HEK293 (cell line): ENCODE measurements around the gene PAX4.

Experiments
- BCL11A ChIP-seq: fragments of 450-650 bp; formaldehyde crosslinking; IDR thresholded peaks from 2 replicates; pipeline ENCODE4 v1.5.1; 2016; ENCODE audit warnings: low read depth, missing biosample characterization, missing genetic modification characterization
- CTCF ChIP-seq: fragments of 450-650 bp; formaldehyde crosslinking; IDR thresholded peaks from 2 replicates; pipeline ENCODE4 v1.5.1; 2016; ENCODE audit warnings: missing biosample characterization, missing genetic modification characterization
- GLI4 ChIP-seq: fragments of 450-650 bp; formaldehyde crosslinking; IDR thresholded peaks from 2 replicates; pipeline ENCODE4 v1.5.1; 2016; ENCODE audit warnings: missing biosample characterization, missing genetic modification characterization
- GLIS2 ChIP-seq: fragments of 450-650 bp; formaldehyde crosslinking; IDR thresholded peaks from 2 replicates; pipeline ENCODE4 v1.5.1; 2016; ENCODE audit warnings: missing biosample characterization, missing genetic modification characterization
- HIC1 ChIP-seq: fragments of 450-650 bp; formaldehyde crosslinking; IDR thresholded peaks from 2 replicates; pipeline ENCODE4 v1.5.1; 2016; ENCODE audit warnings: missing biosample characterization, missing genetic modification characterization
- HOXA7 ChIP-seq: sonication (generic); formaldehyde crosslinking; IDR thresholded peaks from 2 replicates; pipeline ENCODE4 v1.8.1; 2022; ENCODE audit warnings: missing genetic modification reagents, borderline replicate concordance
- KLF7 ChIP-seq: fragments of 450-650 bp; formaldehyde crosslinking; IDR thresholded peaks from 2 replicates; pipeline ENCODE4 v1.5.1; 2016; ENCODE audit warnings: missing biosample characterization, missing genetic modification characterization, borderline replicate concordance
- PRDM10 ChIP-seq: fragments of 450-650 bp; formaldehyde crosslinking; IDR thresholded peaks from 2 replicates; pipeline ENCODE4 v1.5.1; 2016; ENCODE audit warnings: missing biosample characterization, missing genetic modification characterization
- REST ChIP-seq: fragments of 450-650 bp; formaldehyde crosslinking; IDR thresholded peaks from 2 replicates; pipeline ENCODE4 v1.5.1; 2016; ENCODE audit warnings: missing biosample characterization, missing genetic modification characterization
- SP7 ChIP-seq: fragments of 450-650 bp; formaldehyde crosslinking; IDR thresholded peaks from 2 replicates; pipeline ENCODE4 v1.5.1; 2016; ENCODE audit warnings: missing biosample characterization, missing genetic modification characterization
- WT1 ChIP-seq: fragments of 450-650 bp; formaldehyde crosslinking; IDR thresholded peaks from 2 replicates; pipeline ENCODE4 v1.5.1; 2016; ENCODE audit warnings: missing biosample characterization, missing genetic modification characterization
- ZNF2 ChIP-seq: fragments of 450-650 bp; formaldehyde crosslinking; IDR thresholded peaks from 2 replicates; pipeline ENCODE4 v1.5.1; 2016; ENCODE audit warnings: missing biosample characterization, missing genetic modification characterization
- ZNF280D ChIP-seq: fragments of 450-650 bp; formaldehyde crosslinking; IDR thresholded peaks from 2 replicates; pipeline ENCODE4 v1.5.1; 2016; ENCODE audit warnings: missing biosample characterization, missing genetic modification characterization
- ZNF311 ChIP-seq: fragments of 450-650 bp; formaldehyde crosslinking; IDR thresholded peaks from 2 replicates; pipeline ENCODE4 v1.5.1; 2017; ENCODE audit warnings: missing biosample characterization, missing genetic modification characterization, borderline replicate concordance
- ZNF324 ChIP-seq: fragments of 450-650 bp; formaldehyde crosslinking; IDR thresholded peaks from 2 replicates; pipeline ENCODE4 v1.5.1; 2016; ENCODE audit warnings: missing biosample characterization, missing genetic modification characterization
- ZNF423 ChIP-seq: fragments of 450-650 bp; formaldehyde crosslinking; IDR thresholded peaks from 2 replicates; pipeline ENCODE4 v1.5.1; 2016; ENCODE audit warnings: missing biosample characterization, missing genetic modification characterization
- ZNF626 ChIP-seq: fragments of 450-650 bp; sonication (Bioruptor Pico); formaldehyde crosslinking; IDR thresholded peaks from 2 replicates; pipeline ENCODE4 v1.5.1; 2018; ENCODE audit warnings: missing biosample characterization, missing genetic modification characterization, inconsistent platforms
- TF ChIP-seq, protein P1 (sequence below): fragments of 450-650 bp; formaldehyde crosslinking; IDR thresholded peaks from 2 replicates; pipeline ENCODE4; 2016; ENCODE audit warnings: missing biosample characterization, missing genetic modification characterization
- TF ChIP-seq, protein P2 (sequence below): fragments of 450-650 bp; formaldehyde crosslinking; optimal IDR thresholded peaks from 2 replicates; pipeline ENCODE3; 2016; ENCODE audit warnings: missing biosample characterization, mild to moderate bottlenecking, missing genetic modification characterization

PAX4 gene

GRCh38 chr7:127588697-127589482, 29.1 kb downstream of the PAX4 start (continued):
- peak; percentile 78 for TF ChIP-seq PRDM10 (tag by site-specific recombination)
- peak; percentile 74; the same call in 1 of the 2 replicates for TF ChIP-seq HIC1 (tag by site-specific recombination)
- no peak for TF ChIP-seq GLI4 (tag by site-specific recombination)
- TF ChIP-seq ZNF311 (tag by site-specific recombination) = no peak
- peak; percentile 56; the same call in 1 of the 2 replicates for TF ChIP-seq ZNF2 (tag by site-specific recombination)
- TF ChIP-seq, protein P1, sequence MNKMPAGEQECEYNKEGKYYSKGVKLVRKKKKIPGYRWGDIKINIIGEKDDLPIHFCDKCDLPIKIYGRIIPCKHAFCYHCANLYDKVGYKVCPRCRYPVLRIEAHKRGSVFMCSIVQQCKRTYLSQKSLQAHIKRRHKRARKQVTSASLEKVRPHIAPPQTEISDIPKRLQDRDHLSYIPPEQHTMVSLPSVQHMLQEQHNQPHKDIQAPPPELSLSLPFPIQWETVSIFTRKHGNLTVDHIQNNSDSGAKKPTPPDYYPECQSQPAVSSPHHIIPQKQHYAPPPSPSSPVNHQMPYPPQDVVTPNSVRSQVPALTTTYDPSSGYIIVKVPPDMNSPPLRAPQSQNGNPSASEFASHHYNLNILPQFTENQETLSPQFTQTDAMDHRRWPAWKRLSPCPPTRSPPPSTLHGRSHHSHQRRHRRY (tag by site-specific recombination) = no peak
- TF ChIP-seq REST = peak; percentile 30; the same call in 1 of the 2 replicates
- no peak for TF ChIP-seq HOXA7 (CRISPR knock-in tag)
- no peak for TF ChIP-seq ZNF280D (tag by site-specific recombination)
- TF ChIP-seq WT1 (tag by site-specific recombination) = peak; percentile 83
- TF ChIP-seq ZNF626 = no peak
- TF ChIP-seq SP7 (tag by site-specific recombination) = peak; percentile 62
- TF ChIP-seq, protein P2, sequence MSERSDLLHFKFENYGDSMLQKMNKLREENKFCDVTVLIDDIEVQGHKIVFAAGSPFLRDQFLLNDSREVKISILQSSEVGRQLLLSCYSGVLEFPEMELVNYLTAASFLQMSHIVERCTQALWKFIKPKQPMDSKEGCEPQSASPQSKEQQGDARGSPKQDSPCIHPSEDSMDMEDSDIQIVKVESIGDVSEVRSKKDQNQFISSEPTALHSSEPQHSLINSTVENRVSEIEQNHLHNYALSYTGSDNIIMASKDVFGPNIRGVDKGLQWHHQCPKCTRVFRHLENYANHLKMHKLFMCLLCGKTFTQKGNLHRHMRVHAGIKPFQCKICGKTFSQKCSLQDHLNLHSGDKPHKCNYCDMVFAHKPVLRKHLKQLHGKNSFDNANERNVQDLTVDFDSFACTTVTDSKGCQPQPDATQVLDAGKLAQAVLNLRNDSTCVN (tag by site-specific recombination) = peak; percentile 80
- TF ChIP-seq BCL11A (tag by site-specific recombination) = peak; percentile 29; the same call in 1 of the 2 replicates
- peak; percentile 93 for TF ChIP-seq CTCF (tag by site-specific recombination)
- peak; percentile 52 for TF ChIP-seq GLIS2 (tag by site-specific recombination)
- TF ChIP-seq ZNF324 (tag by site-specific recombination) = 0 out of 2 replicates have a peak, but pooled peaks have one; percentile 41
- TF ChIP-seq KLF7 = peak; percentile 88
- peak; percentile 65 for TF ChIP-seq ZNF423 (tag by site-specific recombination)
